K562 treated with DMSO at 1 percent for 24 hours (cell line): ENCODE results near the gene CLK1. TPM values are rescaled to one million over a fixed set of nuclear protein-coding genes. Genes with fewer than 3 reads are reported as not detected.

Source experiments
- total RNA-seq: library from RNA; unstranded; fragments of 300-600 nt; gene quantifications from 2 replicates; pipeline ENCODE4 v1.2.3, GENCODE V29; 2022; ENCODE audit warnings: low read depth; ENCODE audit not compliant: insufficient read depth

Gene CLK1
- 18.3 and 20.1 TPM in 2 replicates for total RNA-seq

DNA sequence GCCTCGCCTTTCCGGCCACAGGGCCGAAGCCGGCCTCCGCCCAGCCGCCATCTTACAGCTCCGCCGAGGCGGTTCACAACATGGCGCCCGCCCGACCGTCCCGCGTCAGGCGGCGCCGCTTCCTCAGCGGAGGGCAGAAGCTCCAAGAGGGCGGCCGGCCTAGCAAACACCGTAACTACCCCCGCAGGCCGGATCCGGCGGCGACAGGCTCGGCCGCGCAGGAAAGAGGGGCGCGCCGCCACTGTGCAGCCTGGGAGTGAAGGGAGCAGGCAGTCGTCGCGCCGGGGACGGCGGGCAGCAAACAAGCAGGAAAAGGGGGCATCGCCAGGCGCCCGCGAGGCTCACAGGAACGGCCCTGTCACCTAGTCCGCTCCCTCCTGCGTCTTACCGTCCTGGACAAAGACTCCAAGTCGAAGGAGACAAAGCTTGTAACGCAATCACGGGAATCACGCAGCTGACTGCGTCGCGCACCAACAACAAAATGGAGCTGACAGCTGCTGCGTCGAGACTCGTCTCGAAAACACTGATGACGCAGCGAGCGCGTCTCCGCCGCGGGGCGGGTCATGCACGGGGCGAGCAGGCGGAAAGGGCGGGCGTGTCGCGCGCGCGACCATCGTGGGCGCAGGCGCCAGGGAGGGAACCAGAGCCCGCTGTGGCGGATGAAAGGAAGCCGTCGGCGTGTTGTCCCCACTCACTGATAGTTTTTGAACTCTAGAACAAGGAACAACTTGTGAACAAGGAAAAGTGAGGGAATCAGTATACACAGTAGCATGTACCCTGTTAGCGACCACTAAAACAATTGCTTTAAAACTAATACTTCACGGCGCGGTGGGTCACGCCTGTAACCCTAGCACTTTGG lies at the start of gene CLK1:
CLK1 (minus strand) TSS at position 483 of the 859 bp plus-strand sequence. CDS start 2,796 bp downstream, outside the sequence.

DNA sequence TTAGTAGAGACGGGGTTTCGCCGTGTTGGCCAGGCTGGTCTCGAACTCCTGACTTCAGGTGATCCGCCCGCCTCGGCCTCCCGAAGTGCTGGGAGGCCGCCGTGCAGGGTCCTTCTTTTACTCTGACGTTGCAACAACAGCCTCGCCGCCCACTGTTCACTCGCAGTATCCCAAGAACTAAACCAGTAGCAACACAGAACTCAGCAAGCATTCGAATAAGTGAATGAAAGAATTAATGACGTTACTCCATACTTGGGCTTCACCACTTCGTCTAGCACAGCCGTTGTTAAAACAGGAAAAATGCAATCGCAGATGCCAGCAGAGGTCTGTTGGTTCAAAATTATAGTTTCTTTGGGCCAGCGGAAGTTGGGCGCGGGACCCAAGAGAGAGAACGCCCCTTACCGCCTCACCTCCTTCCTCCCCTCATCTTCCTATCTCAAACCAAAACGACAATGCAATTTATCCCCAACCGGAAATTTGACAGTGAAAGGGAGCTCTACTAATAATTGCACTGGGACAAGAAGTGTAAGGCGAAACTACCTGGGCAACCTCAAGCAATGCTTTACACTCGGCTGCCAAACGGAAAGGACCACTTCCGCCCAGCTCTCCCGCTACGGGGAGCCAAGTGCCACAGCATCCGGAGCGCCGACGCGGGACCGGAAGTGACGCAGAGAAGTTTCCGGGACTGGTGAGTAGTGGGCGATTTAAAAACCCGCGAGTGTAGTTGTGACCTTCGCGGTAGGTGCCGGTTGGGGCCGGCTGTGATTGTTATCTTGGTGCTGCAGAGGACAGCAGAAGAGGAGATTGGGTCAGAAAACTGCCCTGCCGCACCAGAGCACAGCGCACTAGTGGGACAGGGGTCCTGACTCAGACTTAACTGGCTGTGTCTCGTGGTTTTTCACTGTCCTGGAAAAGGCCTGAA lies 24.5 kb upstream of the CLK1 start, which contains the start of the genes NIF3L1 and PPIL3:
NIF3L1 (plus strand) TSS at position 668 of the 922 bp plus-strand sequence. CDS start 2,573 bp downstream, outside the sequence.
PPIL3 (minus strand) TSS at position 374 of the 922 bp plus-strand sequence. CDS start 1,462 bp downstream, outside the sequence.

DNA sequence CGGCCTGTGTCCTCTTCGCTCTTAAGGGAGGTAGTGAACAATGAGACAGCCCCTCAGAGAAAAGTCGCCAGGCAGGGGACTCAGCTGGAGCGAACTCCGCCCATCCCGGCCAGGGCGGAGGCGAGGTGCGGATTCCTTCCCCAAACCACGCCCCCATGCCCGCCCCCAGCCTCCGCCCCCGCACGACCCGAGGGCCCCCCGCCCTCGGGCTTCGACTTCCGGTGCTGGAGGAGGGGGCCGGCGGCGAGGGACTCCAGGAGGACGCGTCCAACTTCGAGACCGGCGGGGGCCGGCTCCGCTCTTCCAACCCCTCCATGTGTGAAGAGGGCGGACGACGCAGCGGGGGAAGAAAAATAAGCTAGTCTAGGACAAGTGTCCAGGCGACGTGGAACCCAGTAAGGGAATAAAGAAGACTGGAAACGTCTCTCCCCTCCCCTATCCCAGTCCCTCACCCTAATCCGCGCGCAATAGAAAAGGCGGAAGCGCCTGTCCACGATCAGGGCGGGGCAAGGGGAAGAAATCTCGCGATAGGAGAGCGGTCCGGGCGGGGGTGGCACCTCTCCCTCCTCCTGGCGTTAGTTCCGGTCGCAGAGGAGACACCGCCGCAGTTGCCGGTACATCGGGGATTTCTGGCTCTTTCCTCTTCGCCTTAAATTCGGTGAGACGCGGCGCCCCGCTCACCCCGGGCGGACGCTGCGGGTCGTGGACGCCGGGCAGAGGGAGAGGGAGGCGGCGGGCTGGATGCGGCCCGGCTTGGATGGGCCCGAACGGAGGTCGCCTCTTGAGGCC lies 52.9 kb downstream of the CLK1 start, which contains the start of gene BZW1:
BZW1 (plus strand) TSS at position 578 of the 789 bp plus-strand sequence. CDS start 1,308 bp downstream, outside the sequence.

Other genes starting within 250 kb of the CLK1 start
- gene BZW1, start 52.7 kb downstream of the CLK1 start, total RNA-seq, result 52.7 and 60.7 TPM in 2 replicates
- 11.6 and 14.4 TPM in 2 replicates for gene PPIL3, start 24.4 kb upstream of the CLK1 start, total RNA-seq
- 23.7 and 25.8 TPM in 2 replicates for gene NIF3L1, start 24.7 kb upstream of the CLK1 start, total RNA-seq
- 5.1 and 7.7 TPM in 2 replicates for gene ORC2, start 99.0 kb upstream of the CLK1 start, total RNA-seq
- 3.5 and 6.3 TPM in 2 replicates for gene HYCC2, start 207.0 kb upstream of the CLK1 start, total RNA-seq
- gene NDUFB3, start 207.3 kb upstream of the CLK1 start, total RNA-seq, result 32.7 and 58.0 TPM in 2 replicates